HepG2 (cell line): ENCODE data around the gene SPC24. TPM values are rescaled to one million over a fixed set of nuclear protein-coding genes. Genes with fewer than 3 reads are reported as not detected.
"Not testable (repeated sequence)": the region's sequence is repeated elsewhere in the genome, so short reads cannot be mapped to it uniquely, and the experiment has no call there.

ENCODE experiments used
- ATAC-seq: fragments of 200-7000 bp; cut with Tn5 transposase; 3 replicates; pipeline ENCODE4 v1.9.1; 2020; ENCODE audit warnings: mild to moderate bottlenecking, moderate library complexity
- BruUV-seq: library from RNA; stranded (reverse); fragments of 400-500 nt; replicated peaks from 2 replicates; lab custom pipeline; 2021; lab: Mats Ljungman, UMichigan
- CTCF ChIA-PET: fragments of 300-600 bp; formaldehyde crosslinking; extraction: SDS; loops from one replicate; lab custom pipeline; 2021; ENCODE audit warnings: low total read pairs, inconsistent platforms, low intra/inter-chr PET ratio; lab: Yijun Ruan, JAX
- POLR2A ChIA-PET: fragments of 350-600 bp; sonication (Branson Sonifier 250); formaldehyde crosslinking; loops from one replicate; lab custom pipeline; 2020; ENCODE audit warnings: antibody characterized with exemption, inconsistent platforms; lab: Yijun Ruan, JAX
- DNase-seq: peaks from one replicate; pipeline ENCODE4 v3.0.0-alpha.2; 2015; ENCODE audit warnings: low spot score
- FAIRE-seq: peaks from 3 replicates; lab custom pipeline; 2011; peaks lifted over from hg19 to GRCh38; lab: Jason Lieb, UNC
- H2AFZ ChIP-seq: one replicate; pipeline ENCODE4 v1.6.1; 2011; ENCODE audit warnings: low read length, inconsistent platforms
- H3K27ac ChIP-seq: fragments of 300-600 bp; 3 replicates; pipeline ENCODE4 v1.8.0; 2011; ENCODE audit warnings: mixed run types, mild to moderate bottlenecking, mixed read lengths, low read length, inconsistent platforms; ENCODE audit not compliant: insufficient read depth; ENCODE audit errors: extremely low read length
- H3K27me3 ChIP-seq, 2 experiments: fragments of 200-600 bp in 1 of 2; 2 replicates in 1 of 2; 3 replicates in 1 of 2; pipeline versions ENCODE4 v1.6.0 to v1.8.0; 2011; ENCODE audit warnings: low read length in 2 of 2, mild to moderate bottlenecking in 2 of 2, moderate library complexity in 2 of 2, inconsistent platforms in 1 of 2; ENCODE audit not compliant: insufficient read depth in 2 of 2, control insufficient read depth in 1 of 2
- H3K36me3 ChIP-seq, 2 experiments: fragments of 200-600 bp in 1 of 2; replicated peaks in 1 of 2; 2 replicates in 1 of 2; 3 replicates in 1 of 2; pipeline versions ENCODE4 v1.5.1 to v1.8.0; 2011; ENCODE audit warnings: low read length in 2 of 2, inconsistent platforms in 1 of 2; ENCODE audit not compliant: insufficient read depth in 2 of 2, control insufficient read depth in 1 of 2
- H3K4me1 ChIP-seq: 2 replicates; pipeline ENCODE4 v1.5.1; 2012; ENCODE audit warnings: low read length, inconsistent platforms; ENCODE audit not compliant: insufficient read depth
- H3K4me2 ChIP-seq: 2 replicates; pipeline ENCODE4 v1.6.0; 2011; ENCODE audit warnings: low read depth, low read length, inconsistent platforms
- H3K4me3 ChIP-seq, 3 experiments: fragments of 200-600 bp in 1 of 3; sonication (generic), shearing (Covaris generic) in 1 of 3; replicated peaks in 1 of 3; 2 replicates each; pipeline ENCODE4 v1.5.1; 2011 to 2016; ENCODE audit warnings: low read length in 3 of 3, inconsistent platforms in 2 of 3, low read depth in 2 of 3, mild to moderate bottlenecking in 2 of 3, control low read depth in 1 of 3, mixed read lengths in 1 of 3; ENCODE audit not compliant: insufficient read depth in 1 of 3
- H3K79me2 ChIP-seq: one replicate; pipeline ENCODE4 v1.6.1; 2011; ENCODE audit warnings: low read length, inconsistent platforms; ENCODE audit not compliant: insufficient read depth
- H3K9ac ChIP-seq: 2 replicates; pipeline ENCODE4 v1.6.0; 2011; ENCODE audit warnings: mild to moderate bottlenecking, low read depth, low read length, inconsistent platforms; ENCODE audit not compliant: insufficient read depth
- H3K9me3 ChIP-seq: 2 replicates; pipeline ENCODE4 v1.5.1; 2012; ENCODE audit warnings: mild to moderate bottlenecking, low read length
- H4K20me1 ChIP-seq: 2 replicates; pipeline ENCODE4 v1.6.0; 2011; ENCODE audit warnings: inconsistent platforms, mild to moderate bottlenecking, low read length, moderate library complexity; ENCODE audit not compliant: insufficient read depth
- AGO2 ChIP-seq: fragments of 200-400 bp; formaldehyde crosslinking; optimal IDR thresholded peaks from 2 replicates; pipeline ENCODE3; 2017; ENCODE audit warnings: mild to moderate bottlenecking, low read depth, low read length, moderate library complexity
- HOXA9 ChIP-seq: sonication (generic); formaldehyde crosslinking; IDR thresholded peaks from 2 replicates; pipeline ENCODE4 v1.8.1; 2022; ENCODE audit warnings: missing genetic modification reagents, mild to moderate bottlenecking, moderate library complexity, borderline replicate concordance
- POLR2A ChIP-seq, 2 experiments: IDR thresholded peaks; 2 replicates each; pipeline ENCODE4 v1.6.1; 2011; ENCODE audit warnings: low read depth in 2 of 2, low read length in 2 of 2, mild to moderate bottlenecking in 1 of 2, moderate library complexity in 1 of 2; ENCODE audit not compliant: insufficient read depth in 1 of 2
- POLR2AphosphoS2 ChIP-seq: IDR thresholded peaks from 2 replicates; pipeline ENCODE4 v1.6.1; 2011; ENCODE audit warnings: low read depth, low read length, improper control_type of control experiment
- RBFOX2 ChIP-seq: fragments of 200-400 bp; formaldehyde crosslinking; IDR thresholded peaks from 2 replicates; pipeline ENCODE4 v1.6.1; 2017; ENCODE audit warnings: low read depth, mild to moderate bottlenecking, low read length
- RBM22 ChIP-seq: fragments of 200-400 bp; formaldehyde crosslinking; optimal IDR thresholded peaks from 2 replicates; pipeline ENCODE3; 2017; ENCODE audit warnings: mild to moderate bottlenecking, low read length, moderate library complexity
- ZFP82 ChIP-seq: sonication (generic); formaldehyde crosslinking; IDR thresholded peaks from 2 replicates; pipeline ENCODE4 v1.5.1; 2020; ENCODE audit warnings: mild to moderate bottlenecking, missing genetic modification reagents, borderline replicate concordance
- ZNF350 ChIP-seq: sonication (generic); formaldehyde crosslinking; IDR thresholded peaks from 2 replicates; pipeline ENCODE4 v1.4.0; 2020; ENCODE audit warnings: mild to moderate bottlenecking, low read depth, missing genetic modification reagents, borderline replicate concordance
- WGBS: methylation state at CpG from one replicate; pipeline ENCODE4 v1.1.6; 2017; ENCODE audit warnings: low lambda C conversion rate; 5-methylcytosine and 5-hydroxymethylcytosine counted together
- in situ Hi-C: cut with HindIII; loops from 2 replicates; pipeline ENCODE4 v1.10.0; 2017; ENCODE audit warnings: low pct_unique_long_range_greater_than_20kb; ENCODE audit not compliant: extremely low pct_ligation_motif_present
- intact Hi-C: fragments of 100-400 bp; cut with micrococcal nuclease; formaldehyde crosslinking; loops from one replicate; pipeline ENCODE4 v1.10.0; 2022; ENCODE audit not compliant: unreplicated experiment
- polyA plus RNA-seq, 8 experiments: library from polyadenylated mRNA; depleted of rRNA in 3 of 8; stranded (reverse) in 7 of 8; unstranded in 1 of 8; fragments of >200 nt; fragmentation: Illumina TruSeq in 4 of 8; extraction: Trizol in 4 of 8; gene quantifications; 2 replicates each; pipeline versions ENCODE4 v1.2.1 to v1.2.3, GENCODE V29; 2011 to 2016; ENCODE audit warnings: low read depth in 4 of 8, missing spikeins in 1 of 8, mixed read lengths in 1 of 8; ENCODE audit not compliant: insufficient read depth in 1 of 8
- total RNA-seq, 5 experiments: library from RNA; depleted of rRNA; stranded (reverse); fragments of >200 nt; fragmentation: Illumina TruSeq; extraction: Trizol; gene quantifications; 2 replicates each; pipeline ENCODE4 v1.2.3, GENCODE V29; 2016; ENCODE audit warnings: low read depth in 1 of 5

Gene SPC24
- total and polyA plus RNA-seq, 2 of the 13 experiments (the other 11 are each of a cell fraction or from before 2014, with no cell fraction given): 10.0 to 46.2 TPM

GRCh38 chr19:11121963-11122362 lies 33.6 kb downstream of the SPC24 start:
- H3K27me3 ChIP-seq, BruUV-seq, H3K4me1 ChIP-seq, H3K4me2 ChIP-seq, H2AFZ ChIP-seq, H3K9ac ChIP-seq, POLR2A ChIA-PET, FAIRE-seq, H3K4me3 ChIP-seq, intact Hi-C loops, CTCF ChIA-PET, in situ Hi-C loops, H3K79me2 ChIP-seq, DNase-seq, H3K9me3 ChIP-seq, H3K27ac ChIP-seq, ATAC-seq: not testable (repeated sequence)
- 95% methylated on average over 17 of the region's 17 CpGs for WGBS
- Histone ChIP-seq H4K20me1 (peaks cover 27% of the 10 kb centered on the region), H3K36me3 (peaks cover 29 to 63% of the 10 kb centered on the region in 2 experiments)
- 0 out of 2 replicates have a peak, but pooled peaks have one; percentile 24 for TF ChIP-seq RBFOX2

GRCh38 chr19:11116507-11116906 lies 39.1 kb downstream of the SPC24 start:
- H3K9ac ChIP-seq: no peak overlapping the region
- no TSS peak for BruUV-seq
- H3K36me3 ChIP-seq: peaks cover 43 to 82% of the 10 kb centered on the region in 2 experiments
- ATAC-seq: no peak
- peaks cover 2% of the 10 kb centered on the region for H3K79me2 ChIP-seq
- no peaks in the 10 kb centered on the region for H3K4me1 ChIP-seq
- TF ChIP-seq RBM22 (peak; percentile 83), HOXA9 (CRISPR knock-in tag) (0 out of 2 replicates have a peak, but pooled peaks have one; percentile 8), POLR2AphosphoS2 (peak; percentile 63; the same call in 1 of the 2 replicates), ZNF350 (CRISPR knock-in tag) (no peak), ZFP82 (CRISPR knock-in tag) (no peak), AGO2 (peak; percentile 22), POLR2A (IDR thresholded peaks at IDR 0.05; ENCODE audit: insufficient read depth in 1 of 2, low read depth in 2 of 2, low read length in 2 of 2) (0 out of 4 replicates have a peak, but pooled peaks of 1 of the 2 experiments have one; percentile 37)
- 100% methylated on average over 7 of the region's 9 CpGs for WGBS
- in situ Hi-C loops: no loop called here
- H4K20me1 ChIP-seq: peaks cover 27% of the 10 kb centered on the region; the same call in 1 of the 2 replicates
- CTCF ChIA-PET: no interaction called here
- POLR2A ChIA-PET: no interaction called here
- no peaks in the 10 kb centered on the region for H3K27me3 ChIP-seq
- H2AFZ ChIP-seq: no peak overlapping the region
- no peak overlapping the region for H3K27ac ChIP-seq
- intact Hi-C loops: no loop called here
- H3K4me3 ChIP-seq: no peak overlapping the region
- H3K9me3 ChIP-seq: no peaks in the 10 kb centered on the region
- no peak overlapping the region for H3K4me2 ChIP-seq
- no peak for FAIRE-seq
- DNase-seq: no peak
